ENCODE measurements around the gene DMRT2.

DMRT2 gene

GRCh38 chr9:1053282-1053621 is 3.1 kb downstream of the DMRT2 start:
- no peak overlapping the region for H3K27ac ChIP-seq
- no peak for TF ChIP-seq CTCF (conservative IDR thresholded peaks at IDR 0.05)
- TF ChIP-seq ZFX (IDR thresholded peaks at IDR 0.05): no peak

- H3K27ac ChIP-seq: no peak overlapping the region
- TF ChIP-seq CTCF (conservative IDR thresholded peaks at IDR 0.05): no peak
- TF ChIP-seq ZFX (IDR thresholded peaks at IDR 0.05): no peak
Measured at GRCh38 chr9:1053986-1054425, 3.8 kb downstream of the DMRT2 start.

GRCh38 chr9:1055166-1055565 is 5.0 kb downstream of the DMRT2 start:
- H3K27ac ChIP-seq: no peak overlapping the region
- TF ChIP-seq ZFX (IDR thresholded peaks at IDR 0.05): no peak
- TF ChIP-seq CTCF (conservative IDR thresholded peaks at IDR 0.05): no peak

- H3K27ac ChIP-seq: no peak overlapping the region
- no peak for TF ChIP-seq ZFX (IDR thresholded peaks at IDR 0.05)
- TF ChIP-seq CTCF (conservative IDR thresholded peaks at IDR 0.05): no peak
Measured at GRCh38 chr9:1057910-1058309, 7.8 kb downstream of the DMRT2 start.

GRCh38 chr9:1058826-1059487 is 8.8 kb downstream of the DMRT2 start:
- TF ChIP-seq ZFX (IDR thresholded peaks at IDR 0.05) (no peak), CTCF (conservative IDR thresholded peaks at IDR 0.05) (no peak)

GRCh38 chr9:1065130-1065529 is 15.0 kb downstream of the DMRT2 start:
- TF ChIP-seq ZFX (IDR thresholded peaks at IDR 0.05): no peak
- no peak for TF ChIP-seq CTCF (conservative IDR thresholded peaks at IDR 0.05)
- H3K27ac ChIP-seq: no peak overlapping the region

More at GRCh38 chr9:1058826-1059487, 8.8 kb downstream of the DMRT2 start:
- no peak overlapping the region for H3K27ac ChIP-seq

- TF ChIP-seq CTCF (conservative IDR thresholded peaks at IDR 0.05): no peak
- TF ChIP-seq ZFX (IDR thresholded peaks at IDR 0.05): no peak
- no peak overlapping the region for H3K27ac ChIP-seq
Measured at GRCh38 chr9:1070692-1071091, 20.5 kb downstream of the DMRT2 start.
